Fibroblast of pulmonary artery (primary cell): ENCODE measurements around the gene PROSER3.

Experiments used
- DNase-seq: peaks from one replicate; pipeline ENCODE4 v3.0.0-alpha.2; 2010; ENCODE audit warnings: low read depth
- H3K4me3 ChIP-seq: replicated peaks from 2 replicates; pipeline ENCODE4 v1.5.1; 2011; ENCODE audit warnings: low read depth, mild to moderate bottlenecking, control low read depth, low read length, moderate library complexity
- CTCF ChIP-seq: IDR thresholded peaks from 2 replicates; pipeline ENCODE4 v1.5.1; 2011; ENCODE audit warnings: mild to moderate bottlenecking, control low read depth, low read length, inconsistent platforms; ENCODE audit errors: missing control alignments

Gene PROSER3

DNA sequence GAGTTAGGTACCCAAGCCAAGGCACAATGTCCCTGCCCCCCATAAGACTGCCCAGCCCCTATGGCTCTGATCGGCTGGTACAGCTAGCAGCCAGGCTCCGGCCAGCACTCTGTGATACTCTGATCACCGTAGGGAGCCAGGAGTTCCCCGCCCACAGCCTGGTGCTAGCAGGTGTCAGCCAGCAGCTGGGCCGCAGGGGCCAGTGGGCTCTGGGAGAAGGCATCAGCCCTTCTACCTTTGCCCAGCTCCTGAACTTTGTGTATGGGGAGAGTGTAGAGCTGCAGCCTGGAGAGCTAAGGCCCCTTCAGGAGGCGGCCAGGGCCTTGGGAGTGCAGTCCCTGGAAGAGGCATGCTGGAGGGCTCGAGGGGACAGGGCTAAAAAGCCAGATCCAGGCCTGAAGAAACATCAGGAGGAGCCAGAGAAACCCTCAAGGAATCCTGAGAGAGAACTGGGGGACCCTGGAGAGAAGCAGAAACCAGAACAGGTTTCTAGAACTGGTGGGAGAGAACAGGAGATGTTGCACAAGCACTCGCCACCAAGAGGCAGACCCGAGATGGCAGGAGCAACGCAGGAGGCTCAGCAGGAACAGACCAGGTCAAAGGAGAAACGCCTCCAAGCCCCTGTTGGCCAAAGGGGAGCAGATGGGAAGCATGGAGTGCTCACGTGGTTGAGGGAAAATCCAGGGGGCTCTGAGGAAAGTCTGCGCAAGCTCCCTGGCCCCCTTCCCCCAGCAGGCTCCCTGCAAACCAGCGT, 43.2 kb upstream of the PROSER3 start:
- no peak overlapping the region for H3K4me3 ChIP-seq
- TF ChIP-seq CTCF, result no peak
- DNase-seq, result no peak

DNA sequence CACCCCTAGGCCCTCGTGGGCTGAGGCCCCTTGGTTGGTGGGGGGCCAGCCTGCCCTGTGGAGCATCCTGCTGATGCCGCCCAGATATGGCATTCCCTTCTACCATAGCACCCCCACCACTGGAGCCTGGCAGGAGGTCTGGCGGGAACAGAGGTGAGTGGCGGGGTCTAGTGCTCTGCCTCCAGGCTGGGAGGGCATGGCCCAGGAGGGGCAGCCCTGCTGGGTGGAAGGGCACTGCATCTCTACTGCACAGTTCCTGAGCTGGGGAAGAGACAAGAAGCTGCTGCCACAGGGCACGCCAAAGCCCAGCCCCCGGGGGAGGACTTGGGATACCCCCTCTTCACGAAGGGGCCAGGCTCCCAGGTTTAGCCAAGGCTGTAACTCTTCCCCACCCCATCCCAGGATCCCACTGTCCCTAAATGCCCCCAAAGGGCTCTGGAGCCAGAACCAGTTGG, 42.6 kb upstream of the PROSER3 start:
- no peak for TF ChIP-seq CTCF
- H3K4me3 ChIP-seq, result no peak overlapping the region
- DNase-seq, result no peak

GRCh38 chr19:35715981-35716800, 41.8 kb upstream of the PROSER3 start:
- peak; percentile 39 for DNase-seq
- TF ChIP-seq CTCF, result no peak
- peak overlapping the region; percentile 81 for H3K4me3 ChIP-seq

GRCh38 chr19:35716801-35717664, 40.9 kb upstream of the PROSER3 start:
- TF ChIP-seq CTCF, result peak; percentile 70
- peak; percentile 96 for DNase-seq

DNA sequence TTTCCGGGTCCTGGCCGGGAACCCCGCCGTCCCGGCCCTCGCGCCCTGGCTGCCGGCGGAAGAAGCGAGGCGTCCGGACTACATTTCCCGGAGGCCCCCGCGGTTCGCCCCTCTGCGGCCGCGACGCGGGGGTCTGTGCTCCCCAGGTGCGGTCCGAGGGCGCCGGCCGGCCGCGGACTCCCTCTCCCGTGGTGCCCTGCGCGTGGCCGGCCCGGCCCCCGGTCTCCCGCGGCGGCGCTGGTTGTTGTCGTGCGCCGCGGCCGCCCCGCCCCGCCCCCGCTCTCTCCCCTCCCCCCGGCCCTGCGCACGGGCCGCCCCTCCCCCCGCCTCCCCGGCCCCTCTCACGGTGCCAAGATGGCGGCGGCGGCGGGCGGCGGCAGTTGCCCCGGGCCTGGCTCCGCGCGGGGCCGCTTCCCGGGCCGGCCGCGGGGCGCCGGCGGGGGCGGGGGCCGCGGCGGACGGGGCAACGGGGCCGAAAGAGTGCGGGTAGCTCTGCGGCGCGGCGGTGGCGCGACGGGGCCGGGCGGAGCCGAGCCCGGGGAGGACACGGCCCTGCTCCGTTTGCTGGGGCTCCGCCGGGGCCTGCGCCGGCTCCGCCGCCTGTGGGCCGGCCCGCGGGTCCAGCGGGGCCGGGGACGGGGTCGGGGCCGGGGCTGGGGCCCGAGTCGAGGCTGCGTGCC, 40.2 kb upstream of the PROSER3 start, which contains the start of gene KMT2B:
KMT2B (plus strand) TSS at position 339 of the 680 bp plus-strand sequence; CDS start at position 355, 16 bp downstream.
- peak within 1 kb of the TSS; percentile 81 for H3K4me3 ChIP-seq
- no peak for DNase-seq
- no peak for TF ChIP-seq CTCF

More at GRCh38 chr19:35716801-35717664, 40.9 kb upstream of the PROSER3 start:
- H3K4me3 ChIP-seq, result peak overlapping the region; percentile 81

DNA sequence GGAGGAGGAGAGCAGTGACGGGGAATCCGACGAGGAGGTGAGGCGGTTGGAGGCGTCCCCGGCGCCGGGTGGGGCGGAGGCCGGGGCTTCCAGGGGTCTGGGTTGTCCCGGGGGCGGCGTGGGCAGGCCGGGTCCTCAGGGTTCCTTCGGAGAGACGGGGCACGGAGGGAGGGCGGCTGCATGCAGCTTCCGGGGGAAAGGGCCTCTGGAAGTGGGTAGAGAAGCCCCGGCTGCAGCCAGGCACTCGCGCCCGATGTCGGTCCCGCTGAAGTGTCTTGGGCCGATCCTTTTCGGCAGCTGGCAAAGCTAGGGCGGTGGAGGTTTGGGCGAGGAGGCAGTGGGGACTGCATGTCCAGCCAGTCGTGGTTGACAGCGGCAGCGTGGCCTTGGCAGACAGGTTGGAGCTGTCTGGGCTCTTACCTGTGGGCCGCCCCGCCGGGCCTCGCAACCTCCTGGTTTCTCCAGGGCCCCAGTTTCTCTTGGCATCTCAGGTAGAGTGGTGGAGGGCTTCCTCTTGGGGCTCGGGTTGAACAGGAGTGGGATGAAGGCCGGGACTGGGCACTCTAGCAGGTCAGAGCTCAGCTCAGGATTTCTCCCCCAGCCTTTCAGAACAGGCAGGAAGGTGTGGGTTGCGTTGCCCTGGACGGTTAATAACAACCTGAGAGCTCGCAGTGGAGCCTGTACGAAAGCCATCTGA, 39.5 kb upstream of the PROSER3 start:
- no peak for TF ChIP-seq CTCF
- peak overlapping the region; percentile 81 for H3K4me3 ChIP-seq
- DNase-seq, result peak; percentile 8
